Activated CD4-positive, CD25-positive, alpha-beta regulatory T cell treated with anti-CD3 and anti-CD28 coated beads, Interleukin-2, amount 50 U/mL, for 72 hours (primary cell): ENCODE measurements around the gene ZNRD2.
"Not testable (repeated sequence)": the region's sequence is repeated elsewhere in the genome, so short reads cannot be mapped to it uniquely, and the experiment has no call there.

ENCODE experiments used
- DNase-seq: peaks from one replicate; pipeline ENCODE4 v3.0.0; 2021

ZNRD2 gene, protein sequence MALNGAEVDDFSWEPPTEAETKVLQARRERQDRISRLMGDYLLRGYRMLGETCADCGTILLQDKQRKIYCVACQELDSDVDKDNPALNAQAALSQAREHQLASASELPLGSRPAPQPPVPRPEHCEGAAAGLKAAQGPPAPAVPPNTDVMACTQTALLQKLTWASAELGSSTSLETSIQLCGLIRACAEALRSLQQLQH

DNA sequence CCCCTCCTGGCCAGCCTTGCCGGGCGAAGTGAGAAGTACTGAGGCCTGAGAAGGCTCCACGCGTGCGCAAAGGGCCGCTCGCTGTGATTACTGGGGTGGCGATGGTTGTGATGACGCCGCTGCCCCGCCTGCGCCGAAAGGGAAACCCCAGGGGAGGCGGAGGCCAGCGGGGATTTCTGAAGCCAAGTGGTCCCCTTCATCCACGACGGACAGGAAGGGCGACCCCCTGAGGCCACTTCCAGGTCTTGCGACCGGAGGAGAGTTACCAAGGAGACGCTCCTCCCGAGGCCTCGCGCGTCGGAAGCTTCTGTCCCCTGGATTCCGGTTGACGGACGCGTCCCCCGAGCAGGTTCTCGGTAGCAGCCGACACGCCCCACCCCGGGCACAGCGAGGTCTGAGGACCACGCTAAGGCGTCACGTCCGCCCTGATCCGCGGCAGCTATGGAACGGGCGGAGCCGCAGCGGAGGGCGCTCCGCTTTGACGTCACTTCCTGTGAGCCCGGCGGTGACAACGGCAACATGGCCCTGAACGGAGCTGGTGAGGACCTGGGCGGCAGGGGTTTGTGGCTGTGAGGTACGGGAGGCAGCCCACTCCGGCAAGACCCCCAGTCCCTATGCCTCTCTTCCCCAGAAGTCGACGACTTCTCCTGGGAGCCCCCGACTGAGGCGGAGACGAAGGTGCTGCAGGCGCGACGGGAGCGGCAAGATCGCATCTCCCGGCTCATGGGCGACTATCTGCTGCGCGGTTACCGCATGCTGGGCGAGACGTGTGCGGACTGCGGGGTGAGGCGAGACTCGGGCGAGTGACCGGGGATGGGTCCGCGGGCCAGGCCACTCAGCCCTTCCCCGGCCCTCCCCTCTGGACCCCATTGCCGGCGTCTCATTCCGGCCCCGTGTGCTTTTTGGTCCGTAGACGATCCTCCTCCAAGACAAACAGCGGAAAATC lies at the start of gene ZNRD2:
ZNRD2 (plus strand) TSS at position 505 of the 946 bp plus-strand sequence; CDS start at position 520, 15 bp downstream.
- peak; percentile 97 for DNase-seq

DNA sequence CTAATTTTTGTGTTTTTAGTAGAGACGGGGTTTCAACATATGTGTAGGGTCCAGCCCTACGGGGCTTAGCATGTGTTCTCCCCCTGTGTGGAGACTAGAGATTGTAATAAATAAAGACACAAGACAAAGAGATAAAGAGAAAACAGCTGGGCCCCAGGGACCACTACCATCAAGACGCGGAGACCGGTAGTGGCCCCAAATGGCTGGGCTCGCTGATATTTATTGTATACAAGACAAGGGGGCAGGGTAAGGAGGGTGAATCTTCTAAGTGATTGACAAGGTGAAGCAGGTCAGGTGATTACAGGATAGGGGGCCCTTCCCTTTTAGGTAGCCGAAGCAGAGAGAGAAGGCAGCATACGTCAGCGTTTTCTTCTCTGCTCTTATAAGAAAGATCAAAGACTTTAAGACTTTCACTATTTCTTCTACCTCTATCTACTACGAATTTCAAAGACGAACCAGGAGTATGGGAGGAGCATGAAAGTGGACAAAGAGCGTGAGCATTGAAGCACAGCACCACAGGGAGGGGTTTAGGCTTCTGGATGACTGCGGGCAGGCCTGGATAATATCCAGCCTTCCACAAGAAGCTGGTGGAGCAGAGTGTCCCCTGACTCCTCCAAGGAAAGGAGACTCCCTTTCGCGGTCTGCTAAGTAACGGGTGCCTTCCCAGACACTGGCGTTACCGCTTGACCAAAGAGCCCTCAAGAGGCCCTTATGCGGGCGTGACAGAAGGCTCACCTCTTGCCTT lies 48.3 kb upstream of the ZNRD2 start:
- DNase-seq, result not testable (repeated sequence)

DNA sequence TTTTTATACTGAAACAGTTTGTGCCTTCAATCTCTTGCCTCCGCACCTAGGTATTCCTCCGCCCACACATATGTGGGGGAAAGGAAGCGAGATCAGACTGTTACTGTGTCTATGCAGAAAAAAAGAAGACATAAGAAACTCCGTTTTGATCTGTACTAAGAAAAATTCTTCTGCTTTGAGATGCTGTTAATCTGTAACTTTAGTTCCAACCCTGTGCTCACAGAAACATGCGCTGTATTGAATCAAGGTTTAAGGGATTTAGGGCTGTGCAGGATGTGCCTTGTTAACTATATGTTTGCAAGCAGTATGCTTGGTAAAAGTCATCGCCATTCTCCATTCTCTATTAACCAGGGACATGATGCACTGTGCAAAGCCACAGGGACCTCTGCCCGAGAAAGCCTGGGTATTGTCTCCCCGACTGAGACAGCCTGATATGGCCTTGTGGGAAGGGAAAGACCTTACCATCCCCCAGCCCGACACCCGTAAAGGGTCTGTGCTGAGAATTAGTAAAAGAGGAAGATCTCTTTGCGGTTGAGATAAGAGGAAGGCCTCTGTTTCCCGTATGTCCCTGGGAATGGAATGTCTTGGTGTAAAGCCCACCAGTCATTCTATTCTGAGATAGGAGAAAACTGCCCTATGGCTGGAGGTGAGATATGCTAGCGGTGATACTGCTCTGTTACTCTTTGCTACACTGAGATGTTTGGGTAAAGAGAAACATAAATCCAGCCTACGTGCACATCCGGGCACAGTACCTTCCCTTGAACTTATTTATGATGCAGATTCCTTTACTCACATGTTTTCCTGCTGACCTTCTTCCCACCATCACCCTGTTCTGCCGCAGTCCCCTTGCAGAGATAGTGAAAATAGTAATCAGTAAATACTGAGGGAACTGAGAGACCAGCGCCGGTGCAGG lies 47.3 kb upstream of the ZNRD2 start:
- DNase-seq, result not testable (repeated sequence)

DNA sequence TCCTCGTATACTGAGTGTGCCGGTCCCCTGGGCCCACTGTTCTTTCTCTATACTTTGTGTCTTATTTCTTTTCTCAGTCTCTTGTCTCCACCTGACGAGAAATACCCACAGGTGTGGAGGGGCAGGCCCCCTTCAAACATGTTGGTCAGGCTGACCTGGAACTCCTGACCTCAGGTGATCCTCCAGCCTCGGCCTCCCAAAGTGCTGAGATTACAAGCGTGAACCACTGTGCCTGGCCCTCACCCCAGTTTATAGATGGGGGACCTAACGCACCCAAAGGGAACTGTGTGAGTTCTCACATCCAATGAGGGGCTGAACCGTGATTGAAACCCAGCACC lies 46.7 kb upstream of the ZNRD2 start:
- DNase-seq, result not testable (repeated sequence)

DNA sequence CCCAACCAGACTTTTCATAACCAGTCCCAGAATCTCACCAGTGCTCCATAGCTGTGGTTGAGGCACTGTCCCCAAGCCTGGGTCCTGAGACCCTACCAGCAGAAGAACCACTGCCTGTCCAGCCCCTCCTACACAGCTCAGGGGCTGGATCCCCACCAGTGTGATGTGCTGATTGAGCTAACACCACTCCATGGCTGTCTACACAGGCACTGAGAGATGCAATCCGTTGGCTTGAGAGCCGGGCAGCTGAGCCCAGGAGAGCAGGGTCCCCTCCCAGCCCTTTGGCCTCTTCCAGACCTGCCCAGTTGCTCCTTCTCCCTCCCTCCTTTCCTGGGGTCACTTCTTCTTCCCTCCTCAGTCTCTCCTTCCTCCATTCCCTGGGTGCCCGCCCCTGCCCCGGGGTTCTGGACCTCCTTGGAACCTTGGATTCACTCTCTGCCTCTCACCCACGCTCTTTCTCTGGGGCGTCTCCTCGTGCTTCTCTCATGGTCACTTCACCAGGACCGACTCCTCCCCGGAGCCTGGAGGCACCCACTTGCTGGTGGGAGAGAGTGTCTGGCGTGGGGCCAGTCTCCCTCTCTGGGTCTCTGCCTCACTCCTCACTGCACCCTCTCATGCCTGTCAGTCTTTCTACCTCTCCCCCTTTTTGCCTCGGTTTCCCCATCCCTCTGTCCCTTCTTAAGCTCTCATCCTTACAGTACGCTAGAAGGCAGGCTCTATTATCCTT lies 46.1 kb upstream of the ZNRD2 start:
- no peak for DNase-seq

DNA sequence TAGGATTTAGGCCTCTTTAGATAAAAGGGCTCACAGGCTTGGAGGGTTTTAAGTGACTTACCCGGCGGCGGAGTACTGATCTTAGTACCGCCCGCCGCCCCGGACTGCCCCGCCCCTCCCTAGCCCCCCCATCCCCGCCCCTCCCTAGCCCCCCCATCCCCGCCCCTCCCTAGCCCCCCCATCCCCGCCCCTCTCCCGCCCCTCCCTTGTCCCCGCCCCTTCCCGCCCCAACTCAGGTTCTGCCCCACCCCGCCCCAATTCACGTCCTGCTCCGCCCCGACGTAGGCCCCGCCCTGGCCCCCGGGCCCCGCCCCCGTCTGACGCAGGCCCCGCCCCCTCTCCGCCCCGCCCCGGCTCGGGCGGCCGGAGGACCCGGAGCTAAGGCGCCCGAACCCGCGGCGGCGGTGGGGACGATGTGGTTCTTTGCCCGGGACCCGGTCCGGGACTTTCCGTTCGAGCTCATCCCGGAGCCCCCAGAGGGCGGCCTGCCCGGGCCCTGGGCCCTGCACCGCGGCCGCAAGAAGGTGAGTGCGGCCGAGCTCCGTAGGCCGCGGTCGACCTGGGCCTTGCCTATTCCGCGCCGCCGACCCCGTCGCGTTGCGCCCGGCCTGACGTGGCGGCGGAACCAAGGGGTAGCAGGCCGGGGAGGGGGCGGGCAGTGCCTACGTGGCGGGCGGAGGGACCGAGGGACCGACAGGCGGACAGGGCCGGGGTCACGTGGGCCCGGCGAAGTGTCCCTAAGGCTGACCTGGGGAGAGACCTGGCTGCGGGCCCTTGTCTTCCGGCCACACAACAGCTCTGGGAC lies 45.3 kb upstream of the ZNRD2 start, which contains the start of gene SCYL1:
SCYL1 (plus strand) TSS at position 343 of the 805 bp plus-strand sequence; CDS start at position 414, 71 bp downstream.
- DNase-seq, result peak; percentile 83

DNA sequence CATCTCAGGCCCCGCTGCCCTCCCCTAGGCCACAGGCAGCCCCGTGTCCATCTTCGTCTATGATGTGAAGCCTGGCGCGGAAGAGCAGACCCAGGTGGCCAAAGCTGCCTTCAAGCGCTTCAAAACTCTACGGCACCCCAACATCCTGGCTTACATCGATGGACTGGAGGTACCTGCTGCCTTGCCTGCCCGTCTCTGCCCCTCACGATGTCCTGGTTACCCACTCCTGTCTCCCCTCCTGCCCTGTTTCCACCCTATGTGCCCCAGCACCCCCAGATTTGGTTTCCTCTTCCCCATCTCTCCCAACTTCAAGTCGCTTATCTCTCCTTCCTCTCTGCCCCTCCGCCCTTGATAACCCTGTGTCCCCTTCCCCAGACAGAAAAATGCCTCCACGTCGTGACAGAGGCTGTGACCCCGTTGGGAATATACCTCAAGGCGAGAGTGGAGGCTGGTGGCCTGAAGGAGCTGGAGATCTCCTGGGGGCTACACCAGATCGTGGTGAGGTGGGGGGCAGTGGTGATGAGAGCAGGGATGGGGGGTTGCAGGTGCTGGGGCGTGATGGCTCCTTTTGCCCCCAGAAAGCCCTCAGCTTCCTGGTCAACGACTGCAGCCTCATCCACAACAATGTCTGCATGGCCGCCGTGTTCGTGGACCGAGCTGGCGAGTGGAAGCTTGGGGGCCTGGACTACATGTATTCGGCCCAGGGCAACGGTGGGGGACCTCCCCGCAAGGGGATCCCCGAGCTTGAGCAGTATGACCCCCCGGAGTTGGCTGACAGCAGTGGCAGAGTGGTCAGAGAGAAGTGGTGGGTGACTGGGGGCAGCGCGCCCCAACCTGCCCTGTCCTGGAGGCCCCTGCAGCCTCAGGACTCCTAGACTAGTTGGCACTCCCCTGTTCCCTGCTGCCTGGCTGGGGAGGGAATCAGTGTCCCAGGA lies 44.5 kb upstream of the ZNRD2 start:
- no peak for DNase-seq

DNA sequence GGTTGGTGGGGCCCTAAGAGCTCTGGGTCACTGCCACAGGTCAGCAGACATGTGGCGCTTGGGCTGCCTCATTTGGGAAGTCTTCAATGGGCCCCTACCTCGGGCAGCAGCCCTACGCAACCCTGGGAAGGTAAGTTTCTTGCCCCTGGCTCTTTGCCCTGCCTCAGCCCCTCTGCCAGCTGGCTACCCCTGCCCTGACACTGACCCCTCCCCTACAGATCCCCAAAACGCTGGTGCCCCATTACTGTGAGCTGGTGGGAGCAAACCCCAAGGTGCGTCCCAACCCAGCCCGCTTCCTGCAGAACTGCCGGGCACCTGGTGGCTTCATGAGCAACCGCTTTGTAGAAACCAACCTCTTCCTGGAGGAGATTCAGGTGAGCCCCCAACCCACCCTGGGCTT lies 43.5 kb upstream of the ZNRD2 start:
- DNase-seq, result no peak

DNA sequence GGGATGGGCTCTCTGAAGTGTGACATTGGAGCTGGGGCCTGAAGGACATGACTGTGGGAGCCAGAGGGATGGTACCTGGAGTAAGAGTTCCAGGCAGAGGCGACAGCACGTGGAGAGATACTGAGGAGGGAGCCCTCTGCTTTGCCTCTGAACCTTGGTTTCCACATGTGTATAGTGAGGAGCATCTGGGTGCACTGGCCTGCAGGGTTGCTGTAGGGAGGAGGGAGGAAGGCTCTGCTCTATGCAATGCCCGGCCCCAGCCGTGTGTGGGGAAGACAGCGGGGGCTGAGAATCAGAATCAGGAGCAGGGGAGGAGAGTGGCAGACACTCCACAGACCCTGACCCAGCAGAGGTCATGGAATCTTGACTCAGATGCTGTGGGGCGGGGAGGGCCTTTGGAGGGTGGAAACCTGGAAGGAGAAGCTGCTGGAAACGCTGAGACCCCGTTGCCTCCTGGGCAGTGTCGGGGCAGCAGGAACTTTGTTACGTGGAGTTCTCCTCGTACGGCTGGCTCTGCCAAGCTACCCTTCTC lies 41.4 kb upstream of the ZNRD2 start:
- DNase-seq, result no peak

DNA sequence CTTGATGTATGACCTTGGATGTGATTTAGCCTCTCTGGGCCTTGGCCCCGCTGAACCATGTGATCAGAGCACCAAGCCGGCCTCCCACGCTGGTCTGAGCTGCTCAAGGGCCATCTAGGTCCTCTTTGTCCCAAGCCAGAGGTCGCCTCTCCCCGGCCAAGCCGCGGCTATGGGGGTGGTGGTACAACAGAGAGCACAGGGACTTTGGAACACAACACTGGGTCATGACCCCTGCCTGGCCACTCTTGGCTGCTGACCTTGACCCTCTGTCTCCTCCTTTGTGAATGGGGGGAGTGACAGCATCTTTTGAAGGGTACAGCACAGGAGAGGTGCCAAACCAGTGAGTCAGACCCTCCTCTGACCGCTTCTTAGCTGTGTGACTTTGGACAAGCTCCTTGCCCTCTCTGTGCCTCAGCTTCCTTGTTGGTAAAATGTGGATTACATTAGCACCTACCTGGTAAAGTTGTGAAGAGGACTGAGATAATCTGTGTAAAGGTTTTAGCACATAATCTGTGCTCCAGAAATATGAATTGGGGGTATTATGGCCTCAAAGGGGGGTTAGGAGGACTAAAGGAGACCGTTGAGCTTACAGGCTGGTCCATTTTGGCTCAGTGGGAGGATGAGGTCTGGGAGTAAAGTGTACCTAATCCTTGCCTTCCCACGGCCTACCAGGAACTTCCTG lies 40.7 kb upstream of the ZNRD2 start:
- no peak for DNase-seq

DNA sequence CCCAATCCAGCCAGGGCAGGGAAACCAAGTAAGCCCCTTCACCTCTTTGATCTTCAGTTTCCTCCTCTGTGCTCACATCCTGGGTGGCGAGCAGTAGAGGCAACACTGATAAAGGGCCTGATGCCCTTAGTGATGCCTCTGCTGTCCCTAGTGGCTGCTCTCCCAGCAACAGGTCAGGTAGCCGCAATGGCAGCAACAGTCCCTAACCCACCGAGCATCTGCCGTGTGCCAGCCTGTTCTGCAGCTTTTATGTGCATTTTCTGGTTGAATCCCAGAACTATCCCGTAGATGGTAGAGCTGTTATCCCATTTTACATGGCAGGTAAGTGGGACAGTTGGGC lies 40.1 kb upstream of the ZNRD2 start:
- DNase-seq, result no peak

DNA sequence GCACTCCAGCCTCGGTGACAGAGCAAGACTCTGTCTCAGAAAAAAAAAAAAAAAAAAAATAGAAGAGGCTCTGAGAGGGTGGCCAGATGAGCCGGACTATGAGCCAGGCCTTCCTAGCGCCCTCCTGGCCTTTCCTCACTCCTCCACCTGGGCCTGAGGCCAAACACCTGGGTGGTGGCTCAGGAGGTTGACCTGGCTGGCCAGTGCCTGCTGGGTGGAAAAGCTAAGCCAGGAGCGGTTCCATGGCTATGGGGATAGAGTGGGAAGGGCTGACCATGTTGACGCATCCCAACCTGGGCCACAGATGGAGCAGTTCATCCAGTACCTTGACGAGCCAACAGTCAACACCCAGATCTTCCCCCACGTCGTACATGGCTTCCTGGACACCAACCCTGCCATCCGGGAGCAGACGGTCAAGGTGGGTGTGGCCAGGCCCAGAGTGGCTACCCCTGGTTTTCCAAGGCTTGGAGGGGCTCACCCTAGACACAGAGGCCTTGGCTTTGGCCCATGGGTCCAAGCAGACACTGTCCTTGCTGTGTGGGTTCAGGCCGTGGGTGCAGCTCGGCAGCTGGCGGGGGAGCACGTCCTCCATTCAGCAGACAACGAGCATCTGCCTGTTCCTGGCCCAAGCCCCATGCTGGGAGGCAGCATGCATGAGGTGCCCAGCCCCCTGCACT lies 37.8 kb upstream of the ZNRD2 start:
- DNase-seq, result no peak

DNA sequence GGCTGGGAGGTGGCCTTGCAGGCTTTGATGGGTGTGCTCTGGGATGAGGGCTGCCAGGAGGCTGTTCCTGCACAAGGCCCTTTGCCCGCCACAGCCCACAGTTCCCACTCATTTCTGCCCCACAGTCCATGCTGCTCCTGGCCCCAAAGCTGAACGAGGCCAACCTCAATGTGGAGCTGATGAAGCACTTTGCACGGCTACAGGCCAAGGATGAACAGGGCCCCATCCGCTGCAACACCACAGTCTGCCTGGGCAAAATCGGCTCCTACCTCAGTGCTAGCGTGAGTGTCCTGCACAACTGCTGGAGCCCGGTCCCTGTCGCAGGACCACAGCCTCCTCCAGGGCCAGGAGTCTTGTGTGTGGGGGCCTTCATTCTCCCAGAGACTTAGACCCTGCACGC lies 35.2 kb upstream of the ZNRD2 start:
- DNase-seq, result no peak

DNA sequence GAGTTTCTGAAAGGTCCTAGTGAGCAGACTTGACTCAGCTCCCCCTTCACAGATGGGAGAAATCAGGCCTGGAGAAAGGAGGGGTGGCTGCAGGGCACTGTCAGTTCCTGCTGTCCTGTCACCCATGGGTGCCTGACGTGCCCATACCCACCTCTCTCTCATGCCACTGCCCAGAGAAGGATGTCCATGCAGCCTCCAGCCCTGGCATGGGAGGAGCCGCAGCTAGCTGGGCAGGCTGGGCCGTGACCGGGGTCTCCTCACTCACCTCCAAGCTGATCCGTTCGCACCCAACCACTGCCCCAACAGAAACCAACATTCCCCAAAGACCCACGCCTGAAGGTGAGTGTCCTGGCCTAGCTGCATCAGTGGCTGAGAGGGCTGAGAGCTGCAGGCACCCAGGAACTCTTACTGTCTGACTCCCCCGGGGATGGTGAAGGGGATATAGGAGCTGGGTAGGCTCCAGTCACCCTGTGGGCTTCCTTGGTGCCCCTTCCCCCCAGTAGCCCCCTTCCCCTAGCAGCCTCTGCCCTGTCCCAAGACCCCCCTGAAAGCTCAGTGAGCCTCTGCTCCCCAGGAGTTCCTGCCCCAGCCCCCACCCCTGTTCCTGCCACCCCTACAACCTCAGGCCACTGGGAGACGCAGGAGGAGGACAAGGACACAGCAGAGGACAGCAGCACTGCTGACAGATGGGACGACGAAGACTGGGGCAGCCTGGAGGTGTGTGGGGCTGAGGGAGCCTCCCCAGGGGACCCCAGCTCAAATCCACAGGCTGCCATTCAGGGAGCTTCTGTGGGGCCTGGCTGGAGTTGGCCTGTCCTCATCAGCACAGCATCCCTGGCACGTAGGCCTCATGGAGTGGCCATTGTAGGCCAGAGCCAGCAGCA lies 33.6 kb upstream of the ZNRD2 start:
- no peak for DNase-seq

DNA sequence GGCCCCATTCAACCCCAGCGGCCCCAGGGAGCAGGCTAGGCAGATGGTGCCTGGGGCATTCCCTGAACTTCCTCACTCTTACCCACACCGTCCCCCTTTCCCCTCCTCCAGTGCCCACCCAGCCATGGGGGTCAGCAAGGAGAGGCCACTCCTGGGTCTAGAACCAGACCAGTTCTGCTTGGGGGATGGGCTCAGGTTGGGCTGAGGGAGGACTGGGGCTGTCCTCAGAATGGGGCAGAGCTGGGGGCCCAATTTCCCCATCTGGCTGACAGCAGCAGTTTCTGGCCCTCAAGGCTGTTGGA lies 33.0 kb upstream of the ZNRD2 start:
- DNase-seq, result no peak

DNA sequence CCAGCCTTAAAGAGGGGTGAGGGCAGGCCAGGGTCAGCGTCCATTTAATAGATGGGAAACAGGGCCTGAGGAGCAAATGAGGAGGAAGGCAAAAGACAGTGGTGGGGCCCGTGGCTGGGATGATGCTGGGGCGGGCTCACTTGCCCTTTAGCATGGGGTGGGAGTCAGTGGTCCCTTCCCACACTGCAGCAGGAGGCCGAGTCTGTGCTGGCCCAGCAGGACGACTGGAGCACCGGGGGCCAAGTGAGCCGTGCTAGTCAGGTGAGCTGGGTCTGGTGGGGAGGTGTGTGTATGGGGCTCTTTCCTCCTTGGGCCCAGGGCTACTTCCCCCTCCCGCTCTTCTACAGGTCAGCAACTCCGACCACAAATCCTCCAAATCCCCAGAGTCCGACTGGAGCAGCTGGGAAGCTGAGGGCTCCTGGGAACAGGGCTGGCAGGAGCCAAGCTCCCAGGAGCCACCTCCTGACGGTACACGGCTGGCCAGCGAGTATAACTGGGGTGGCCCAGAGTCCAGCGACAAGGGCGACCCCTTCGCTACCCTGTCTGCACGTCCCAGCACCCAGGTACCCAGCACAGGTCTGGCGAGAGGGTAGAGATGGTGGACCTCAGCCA lies 32.6 kb upstream of the ZNRD2 start:
- DNase-seq, result no peak
